Measurements from ENCODE around the gene PLPPR4.

GRCh38 chr1:99327357-99327756 is 63.1 kb downstream of the PLPPR4 start:
- TF ChIP-seq CREB1 (IDR thresholded peaks at IDR 0.05; ENCODE audit: low read depth) (no peak), EP300 (IDR thresholded peaks at IDR 0.05; ENCODE audit: borderline replicate concordance in 1 of 2, control insufficient read depth in 1 of 2, low read depth in 2 of 2, low read length in 2 of 2) (no peak), EGR1 (IDR thresholded peaks at IDR 0.05; ENCODE audit: borderline replicate concordance in 1 of 2, low read depth in 2 of 2, low read length in 2 of 2) (no peak), CTCF (IDR thresholded peaks at IDR 0.05 in 2 of 3, conservative IDR thresholded peaks at IDR 0.05 in 1 of 3; ENCODE audit: control insufficient read depth in 2 of 3, extremely low read depth in 1 of 3, insufficient read depth in 1 of 3, low read depth in 3 of 3, low read length in 3 of 3) (no peak)

Measured in GM12878 (cell line).